Caki2 (cell line): ENCODE data around the gene ZNF750. TPM values are rescaled to one million over a fixed set of nuclear protein-coding genes. Genes with fewer than 3 reads are reported as not detected.

Experiments used
- DNase-seq: peaks from one replicate; pipeline ENCODE4 v3.0.0-alpha.2; 2015; ENCODE audit warnings: low read depth
- in situ Hi-C: cut with HindIII; loops from 2 replicates; pipeline ENCODE4 v1.10.0; 2016; ENCODE audit warnings: low sequenced_read_pairs, low pct_unique_long_range_greater_than_20kb, mixed read lengths
- total RNA-seq: library from RNA; depleted of rRNA; stranded (reverse); fragments of >200 nt; shearing (Covaris generic); gene quantifications from 2 replicates; pipeline ENCODE4 v1.2.3, GENCODE V29; 2014; ENCODE audit warnings: low replicate concordance

Gene ZNF750
- total RNA-seq, 1 experiment from 2014 or later, result not detected

- DNase-seq, result no peak
- in situ Hi-C loops, result no loop called here
Measured at GRCh38 chr17:82875407-82875856, 35.6 kb upstream of the ZNF750 start.

GRCh38 chr17:82874011-82874835, 34.4 kb upstream of the ZNF750 start:
- in situ Hi-C loops, result no loop called here
- DNase-seq, result no peak

GRCh38 chr17:82873521-82873920, 33.7 kb upstream of the ZNF750 start:
- in situ Hi-C loops, result no loop called here
- DNase-seq, result no peak

- in situ Hi-C loops, result no loop called here
- DNase-seq, result no peak
Measured at GRCh38 chr17:82872591-82873520, 33.0 kb upstream of the ZNF750 start.

DNA sequence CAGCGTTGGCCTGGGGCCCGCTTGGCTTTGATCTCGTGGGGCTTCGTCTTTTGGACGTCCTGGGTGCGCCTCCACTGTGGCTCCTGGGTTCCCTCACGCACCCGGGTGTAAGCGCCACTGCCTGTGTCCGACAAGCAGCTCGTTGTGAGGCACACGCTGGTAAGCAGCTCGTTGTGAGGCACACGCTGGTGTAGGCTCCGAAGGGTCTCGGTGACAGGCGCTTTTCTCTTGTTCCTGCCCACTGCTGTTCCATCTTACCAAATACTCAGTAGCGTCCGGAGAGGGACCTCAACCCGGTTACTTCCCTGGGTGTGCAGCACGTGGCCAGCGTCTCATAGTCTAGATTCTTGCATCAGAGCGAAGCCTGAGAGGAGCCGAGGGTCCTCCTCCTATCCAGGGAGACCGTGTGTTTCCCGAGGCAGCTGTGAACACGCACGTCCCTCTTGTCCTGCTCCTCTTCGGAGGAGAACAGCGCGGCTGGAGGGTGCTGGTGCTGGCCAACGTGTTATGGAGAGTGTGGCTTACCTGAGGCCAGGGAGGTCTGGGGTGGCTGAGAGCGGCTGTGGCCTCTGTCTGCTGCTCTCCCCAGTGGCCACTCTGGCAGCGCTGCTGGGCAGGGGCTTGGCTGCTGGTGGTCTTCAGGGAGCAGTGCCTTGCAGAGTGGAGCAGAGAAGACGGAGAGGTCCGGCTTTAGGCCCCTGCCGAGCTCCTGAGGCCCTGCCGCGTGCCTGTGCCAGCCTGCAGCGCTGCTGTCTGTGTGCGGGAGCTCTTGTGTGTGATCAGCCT, 32.1 kb upstream of the ZNF750 start:
- in situ Hi-C loops, result no loop called here
- DNase-seq, result no peak

- in situ Hi-C loops, result no loop called here
- peak; percentile 57 for DNase-seq
Measured at GRCh38 chr17:82871056-82871775, 31.4 kb upstream of the ZNF750 start.

GRCh38 chr17:82870541-82870940, 30.7 kb upstream of the ZNF750 start:
- no peak for DNase-seq
- in situ Hi-C loops, result no loop called here

- in situ Hi-C loops, result no loop called here
- no peak for DNase-seq
Measured at GRCh38 chr17:82870091-82870491, 30.3 kb upstream of the ZNF750 start.

DNA sequence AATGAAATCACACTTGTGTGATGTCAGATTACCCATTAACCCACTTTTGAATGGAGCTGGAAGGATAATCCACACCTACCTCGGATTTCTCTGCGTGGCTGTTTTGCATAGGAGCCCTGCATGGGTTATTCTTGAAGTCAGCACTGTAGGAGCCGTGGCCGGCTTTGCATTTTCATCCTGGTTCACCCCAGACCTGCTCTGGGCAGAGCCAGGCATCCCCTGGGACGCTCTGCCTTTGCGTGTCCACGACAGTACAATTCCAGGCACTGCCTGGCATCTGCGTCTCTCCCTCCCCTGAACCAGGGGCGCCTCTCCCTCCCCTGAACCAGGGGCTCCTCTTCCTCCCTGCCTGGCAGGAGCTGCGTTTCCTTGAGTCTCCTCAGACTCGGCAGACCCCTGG, 29.7 kb upstream of the ZNF750 start:
- in situ Hi-C loops, result no loop called here
- DNase-seq, result no peak

DNA sequence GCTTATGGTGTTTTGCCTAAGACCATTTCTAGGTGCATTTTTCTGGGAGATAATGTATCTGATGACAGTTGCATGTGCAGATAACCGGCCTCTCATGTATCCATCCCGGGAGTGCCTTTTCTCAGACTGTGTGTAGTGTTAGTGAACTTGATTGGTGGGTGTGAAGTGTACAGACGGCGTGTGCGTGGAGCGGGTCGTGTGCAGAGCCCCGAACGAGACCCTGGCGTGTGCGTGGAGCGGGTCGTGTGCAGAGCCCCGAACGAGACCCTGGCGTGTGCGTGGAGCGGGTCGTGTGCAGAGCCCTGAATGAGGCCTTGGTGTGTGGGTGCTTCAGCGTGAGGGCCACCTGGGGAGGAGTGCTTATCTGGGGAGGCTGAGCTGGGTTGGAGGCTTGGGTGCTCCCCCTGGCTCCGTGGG, 28.9 kb upstream of the ZNF750 start:
- no peak for DNase-seq
- in situ Hi-C loops, result no loop called here

- no peak for DNase-seq
- in situ Hi-C loops, result no loop called here
Measured at GRCh38 chr17:82867763-82868325, 28.0 kb upstream of the ZNF750 start.

DNA sequence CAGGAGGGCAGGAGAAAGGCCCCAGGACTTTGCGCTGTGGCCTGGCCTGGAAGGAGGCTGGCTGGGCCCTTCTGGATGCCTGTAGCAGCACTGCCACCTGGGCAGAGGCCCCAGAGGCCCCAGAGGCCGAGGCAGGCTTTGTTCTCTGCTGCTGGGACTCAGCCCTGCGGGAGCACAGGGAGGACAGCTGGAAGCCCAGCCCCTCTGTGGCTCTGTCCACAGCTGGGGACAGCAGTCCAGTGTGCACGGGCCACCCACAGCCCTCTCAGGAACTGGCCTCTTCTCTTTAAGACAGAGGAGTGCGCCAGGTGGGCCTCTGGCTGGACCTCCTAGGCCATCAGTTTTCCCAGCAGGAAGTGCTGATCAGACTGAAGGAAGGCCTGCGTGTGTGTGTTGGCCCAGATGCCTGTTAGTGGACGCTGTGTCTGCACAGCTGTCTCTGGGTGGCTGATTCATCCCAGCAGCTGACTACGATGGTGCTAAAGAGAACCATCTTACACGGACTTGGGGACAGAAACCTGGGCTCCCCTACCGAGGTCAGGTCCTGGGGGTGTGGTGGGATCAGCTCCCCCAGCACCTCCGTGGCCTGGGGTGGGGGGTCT, 26.9 kb upstream of the ZNF750 start:
- DNase-seq, result no peak
- in situ Hi-C loops, result no loop called here

GRCh38 chr17:82865774-82866395, 26.1 kb upstream of the ZNF750 start:
- in situ Hi-C loops, result no loop called here
- DNase-seq, result no peak

DNA sequence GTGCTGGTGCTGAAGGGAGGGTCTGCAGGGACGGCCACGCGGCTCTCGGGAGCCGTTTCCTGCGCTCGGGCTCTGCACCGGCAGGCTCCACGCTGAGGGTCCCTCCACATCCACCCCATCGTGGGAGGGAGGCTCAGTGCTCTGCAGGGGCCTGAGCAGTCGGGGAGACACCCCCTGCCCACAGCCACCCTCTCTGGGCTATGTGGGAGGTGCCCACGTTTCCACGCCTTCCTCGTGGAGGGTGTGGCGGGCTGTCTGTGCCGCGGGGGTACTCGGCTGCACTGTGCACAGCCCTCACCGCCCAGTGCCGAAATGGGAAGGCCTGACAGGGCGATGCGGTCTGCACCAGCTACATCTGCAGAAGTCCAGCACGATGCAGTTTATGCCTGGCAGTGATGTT, 25.5 kb upstream of the ZNF750 start:
- no peak for DNase-seq
- in situ Hi-C loops, result no loop called here

DNA sequence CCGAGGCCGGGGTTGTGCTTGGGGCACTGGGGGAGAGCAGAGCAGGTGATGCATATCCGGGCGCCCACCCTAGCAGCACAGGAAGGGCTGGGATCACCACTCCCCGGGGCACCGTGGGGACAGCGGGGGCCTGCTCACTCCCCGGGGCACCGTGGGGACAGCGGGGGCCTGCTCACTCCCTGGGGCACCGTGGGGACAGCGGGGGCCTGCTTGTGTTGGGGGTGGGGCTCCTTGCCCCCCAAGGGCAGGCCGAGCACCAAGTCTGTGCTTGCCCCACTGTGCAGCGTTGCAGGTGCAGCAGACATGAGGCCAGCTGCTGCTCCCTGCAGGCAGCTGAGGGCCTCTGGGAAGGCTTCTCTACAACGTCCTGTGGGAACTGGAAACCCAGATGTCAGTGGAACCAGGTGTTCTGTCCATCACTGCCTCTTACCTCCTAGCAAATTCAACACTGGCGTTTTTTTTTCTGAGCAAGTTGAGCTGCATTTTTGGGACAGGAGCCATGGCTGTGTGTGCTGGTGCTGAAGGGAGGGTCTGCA, 25.0 kb upstream of the ZNF750 start:
- DNase-seq, result no peak
- in situ Hi-C loops, result no loop called here

GRCh38 chr17:82863941-82864712, 24.3 kb upstream of the ZNF750 start:
- peak; percentile 74 for DNase-seq
- in situ Hi-C loops, result no loop called here
